ENCODE data around the gene EVI2A. TPM values are rescaled to one million over a fixed set of nuclear protein-coding genes. Genes with fewer than 3 reads are reported as not detected.
"Not testable (repeated sequence)": the region's sequence is repeated elsewhere in the genome, so short reads cannot be mapped to it uniquely, and the experiment has no call there.

EVI2A gene, protein sequence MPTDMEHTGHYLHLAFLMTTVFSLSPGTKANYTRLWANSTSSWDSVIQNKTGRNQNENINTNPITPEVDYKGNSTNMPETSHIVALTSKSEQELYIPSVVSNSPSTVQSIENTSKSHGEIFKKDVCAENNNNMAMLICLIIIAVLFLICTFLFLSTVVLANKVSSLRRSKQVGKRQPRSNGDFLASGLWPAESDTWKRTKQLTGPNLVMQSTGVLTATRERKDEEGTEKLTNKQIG
- polyA plus RNA-seq (2012; ENCODE audit: missing spikeins) = 35.4 TPM

DNA sequence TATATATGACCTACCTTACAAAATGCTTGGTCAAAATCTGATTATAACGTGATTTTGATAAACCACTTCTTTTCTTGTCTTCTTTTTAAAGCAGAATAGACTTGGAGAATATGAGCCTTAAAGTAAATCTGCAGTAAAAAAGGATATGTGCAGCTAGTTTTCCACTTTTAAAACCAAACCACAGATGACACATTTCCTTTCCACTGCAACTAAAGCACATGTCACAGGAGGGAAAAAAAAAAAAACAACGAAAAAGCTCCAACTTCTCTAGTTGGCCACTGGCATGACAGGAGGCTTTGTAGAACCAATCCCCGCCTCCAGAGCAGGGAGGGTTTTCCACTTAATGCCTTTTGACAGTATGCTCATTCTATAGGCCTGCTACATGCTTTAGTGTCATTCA lies at the start of gene EVI2A:
TSS of gene EVI2A (minus strand) at position 142 of the 400 bp plus-strand sequence. CDS start 2,609 bp downstream, outside the sequence.
- DNase-seq (ENCODE audit: insufficient read length) (peak; percentile 13), FAIRE-seq (peak; percentile 90)
- TF ChIP-seq TAF1 (IDR thresholded peaks at IDR 0.05; ENCODE audit: borderline replicate concordance, low read depth, low read length) (no peak), POLR2A (IDR thresholded peaks at IDR 0.05; ENCODE audit: low read depth, low read length) (0 out of 2 replicates have a peak, but pooled peaks have one; percentile 31)

GRCh38 chr17:31369266-31369665 lies 47.8 kb upstream of the EVI2A start:
- FAIRE-seq (no peak), DNase-seq (ENCODE audit: insufficient read length) (no peak)
- TF ChIP-seq TAF1 (IDR thresholded peaks at IDR 0.05; ENCODE audit: borderline replicate concordance, low read depth, low read length) = no peak
- no peak for TF ChIP-seq POLR2AphosphoS5 (IDR thresholded peaks at IDR 0.05; ENCODE audit: low read depth, low read length)
- no peak for TF ChIP-seq POLR2A (IDR thresholded peaks at IDR 0.05; ENCODE audit: low read depth, low read length)

- TF ChIP-seq POLR2A (IDR thresholded peaks at IDR 0.05; ENCODE audit: low read depth, low read length) = no peak
- TF ChIP-seq POLR2AphosphoS5 (IDR thresholded peaks at IDR 0.05; ENCODE audit: low read depth, low read length) = no peak
- TF ChIP-seq TAF1 (IDR thresholded peaks at IDR 0.05; ENCODE audit: borderline replicate concordance, low read depth, low read length) = no peak
- FAIRE-seq = no peak
- no peak for DNase-seq (ENCODE audit: insufficient read length)
Observed at GRCh38 chr17:31366088-31366487, 44.7 kb upstream of the EVI2A start.

DNA sequence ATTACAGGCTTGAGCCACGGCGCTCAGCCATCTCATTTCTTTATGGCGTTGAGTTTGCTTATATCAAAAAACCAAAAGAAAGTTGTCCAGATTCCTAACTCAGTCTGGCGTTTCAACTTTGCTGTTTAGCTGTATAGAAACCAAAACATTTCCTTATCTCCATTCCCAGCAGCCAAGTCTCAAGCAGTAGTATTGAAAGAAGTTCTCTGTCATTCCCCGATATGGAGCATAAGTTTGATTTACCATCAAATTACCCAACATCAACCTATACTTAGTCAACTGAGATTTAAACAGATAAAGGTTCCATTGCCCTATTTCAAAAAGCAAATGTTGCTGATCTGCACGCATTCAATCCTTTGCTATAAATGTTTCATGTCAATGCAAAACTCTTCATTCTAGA lies 42.6 kb upstream of the EVI2A start:
- TF ChIP-seq POLR2A (IDR thresholded peaks at IDR 0.05; ENCODE audit: low read depth, low read length) = no peak
- TF ChIP-seq TAF1 (IDR thresholded peaks at IDR 0.05; ENCODE audit: borderline replicate concordance, low read depth, low read length) = no peak
- no peak for TF ChIP-seq POLR2AphosphoS5 (IDR thresholded peaks at IDR 0.05; ENCODE audit: low read depth, low read length)
- FAIRE-seq (no peak), DNase-seq (ENCODE audit: insufficient read length) (no peak)

DNA sequence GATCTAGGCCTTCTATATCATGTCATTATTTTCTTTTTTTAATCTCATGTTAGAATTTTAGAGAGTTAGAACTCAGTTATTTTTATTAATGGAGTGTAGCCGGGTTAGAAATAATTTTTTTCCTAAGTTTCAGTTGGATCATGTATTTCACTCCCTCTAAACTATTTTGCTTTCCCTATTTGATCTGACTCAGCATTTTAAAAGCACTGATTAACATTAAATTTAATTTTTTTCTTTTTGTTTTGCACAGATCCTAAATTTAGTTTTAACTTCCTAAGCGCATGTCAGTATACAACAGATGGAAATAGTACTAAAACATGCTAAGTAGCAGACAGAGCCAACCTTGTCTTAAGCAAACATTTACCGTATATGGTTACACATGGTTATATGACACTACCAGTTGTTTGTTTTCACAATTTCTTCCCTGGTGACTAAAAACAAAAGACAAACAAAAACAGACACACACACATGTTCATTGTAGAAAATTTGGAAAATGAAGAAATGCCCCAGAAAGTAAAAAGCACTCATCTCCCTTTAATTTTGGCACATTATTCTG lies 36.5 kb upstream of the EVI2A start:
- DNase-seq (ENCODE audit: insufficient read length) (no peak), FAIRE-seq (peak; percentile 27)
- TF ChIP-seq POLR2AphosphoS5 (IDR thresholded peaks at IDR 0.05; ENCODE audit: low read depth, low read length) = no peak
- no peak for TF ChIP-seq TAF1 (IDR thresholded peaks at IDR 0.05; ENCODE audit: borderline replicate concordance, low read depth, low read length)
- no peak for TF ChIP-seq POLR2A (IDR thresholded peaks at IDR 0.05; ENCODE audit: low read depth, low read length)

- no peak for TF ChIP-seq POLR2A (IDR thresholded peaks at IDR 0.05; ENCODE audit: low read depth, low read length)
- no peak for TF ChIP-seq POLR2AphosphoS5 (IDR thresholded peaks at IDR 0.05; ENCODE audit: low read depth, low read length)
- no peak for TF ChIP-seq TAF1 (IDR thresholded peaks at IDR 0.05; ENCODE audit: borderline replicate concordance, low read depth, low read length)
- no peak for DNase-seq (ENCODE audit: insufficient read length)
- FAIRE-seq = no peak
Observed at GRCh38 chr17:31357091-31357490, 35.7 kb upstream of the EVI2A start.

GRCh38 chr17:31355935-31356334 lies 34.5 kb upstream of the EVI2A start:
- no peak for FAIRE-seq
- TF ChIP-seq TAF1 (IDR thresholded peaks at IDR 0.05; ENCODE audit: borderline replicate concordance, low read depth, low read length) = no peak
- TF ChIP-seq POLR2AphosphoS5 (IDR thresholded peaks at IDR 0.05; ENCODE audit: low read depth, low read length) = no peak
- no peak for TF ChIP-seq POLR2A (IDR thresholded peaks at IDR 0.05; ENCODE audit: low read depth, low read length)
- DNase-seq (ENCODE audit: insufficient read length) = no peak

DNA sequence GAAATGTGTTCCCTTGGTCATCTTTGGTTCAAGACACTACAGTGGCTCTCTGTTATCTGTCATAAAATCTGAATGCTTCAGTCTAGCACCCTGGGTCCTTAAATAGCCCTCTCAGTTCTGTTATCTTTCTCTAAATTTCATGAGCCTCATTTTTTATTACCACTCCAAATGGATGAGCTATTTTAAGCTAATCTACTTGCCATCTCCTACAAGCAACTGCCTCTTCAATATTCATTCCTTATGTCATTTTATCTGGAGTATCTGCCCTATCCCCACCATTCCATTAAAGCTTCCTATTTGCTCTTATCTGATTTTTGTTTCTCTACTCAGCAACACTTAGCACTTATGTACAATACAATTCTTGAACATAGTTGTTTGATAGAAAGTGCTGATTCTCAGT lies 28.0 kb upstream of the EVI2A start:
- FAIRE-seq = no peak
- no peak for DNase-seq (ENCODE audit: insufficient read length)
- TF ChIP-seq POLR2A (IDR thresholded peaks at IDR 0.05; ENCODE audit: low read depth, low read length) (no peak), TAF1 (IDR thresholded peaks at IDR 0.05; ENCODE audit: borderline replicate concordance, low read depth, low read length) (no peak), POLR2AphosphoS5 (IDR thresholded peaks at IDR 0.05; ENCODE audit: low read depth, low read length) (no peak)

DNA sequence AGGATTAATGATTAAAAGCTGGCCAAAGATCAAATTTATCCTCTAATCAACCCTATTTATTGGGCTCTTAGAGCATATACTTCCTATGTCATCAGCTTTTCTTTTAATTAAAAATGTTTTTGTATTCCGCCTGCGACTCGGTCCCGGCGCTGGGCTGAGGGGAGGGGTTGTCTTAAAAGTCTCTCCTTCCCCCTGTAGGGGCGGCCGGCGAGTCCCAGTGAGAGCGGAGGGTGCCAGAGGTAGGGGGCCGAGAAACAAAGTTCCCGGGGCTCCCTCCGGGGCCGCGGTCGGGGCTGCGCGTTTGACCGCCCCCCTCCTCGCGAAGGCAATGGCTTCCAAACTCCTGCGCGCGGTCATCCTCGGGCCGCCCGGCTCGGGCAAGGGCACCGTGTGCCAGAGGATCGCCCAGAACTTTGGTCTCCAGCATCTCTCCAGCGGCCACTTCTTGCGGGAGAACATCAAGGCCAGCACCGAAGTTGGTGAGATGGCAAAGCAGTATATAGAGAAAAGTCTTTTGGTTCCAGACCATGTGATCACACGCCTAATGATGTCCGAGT lies 23.8 kb upstream of the EVI2A start:
- FAIRE-seq; DNase-seq (ENCODE audit: insufficient read length): not testable (repeated sequence)

GRCh38 chr17:31339906-31340661 lies 18.7 kb upstream of the EVI2A start:
- FAIRE-seq (peak; percentile 40), DNase-seq (ENCODE audit: insufficient read length) (no peak)
- TF ChIP-seq TAF1 (IDR thresholded peaks at IDR 0.05; ENCODE audit: borderline replicate concordance, low read depth, low read length) = no peak
- TF ChIP-seq POLR2A (IDR thresholded peaks at IDR 0.05; ENCODE audit: low read depth, low read length) = no peak
- TF ChIP-seq POLR2AphosphoS5 (IDR thresholded peaks at IDR 0.05; ENCODE audit: low read depth, low read length) = no peak

- DNase-seq (ENCODE audit: insufficient read length) = no peak
- TF ChIP-seq POLR2AphosphoS5 (IDR thresholded peaks at IDR 0.05; ENCODE audit: low read depth, low read length) (no peak), POLR2A (IDR thresholded peaks at IDR 0.05; ENCODE audit: low read depth, low read length) (no peak), TAF1 (IDR thresholded peaks at IDR 0.05; ENCODE audit: borderline replicate concordance, low read depth, low read length) (no peak)
- no peak for FAIRE-seq
Observed at GRCh38 chr17:31329221-31329620, 7.8 kb upstream of the EVI2A start.

DNA sequence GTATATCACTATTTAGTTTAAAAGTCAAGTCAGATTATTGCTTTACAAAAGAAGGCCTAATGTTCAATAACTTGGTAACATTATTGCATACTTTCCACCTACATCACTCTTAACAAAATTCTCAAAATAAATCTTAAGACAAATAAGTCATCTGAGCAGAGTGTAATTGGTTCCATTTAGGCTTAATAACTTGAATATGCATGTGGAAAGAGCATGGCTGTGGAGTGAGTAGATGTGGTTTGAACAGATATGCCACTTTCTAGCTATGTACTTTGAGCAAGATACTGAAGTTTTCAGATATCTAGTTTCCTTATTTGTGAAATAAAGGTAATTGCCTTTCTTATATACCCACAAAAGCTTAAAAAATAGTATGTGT lies 6.7 kb upstream of the EVI2A start:
- no peak for DNase-seq (ENCODE audit: insufficient read length)
- no peak for TF ChIP-seq POLR2A (IDR thresholded peaks at IDR 0.05; ENCODE audit: low read depth, low read length)
- no peak for TF ChIP-seq TAF1 (IDR thresholded peaks at IDR 0.05; ENCODE audit: borderline replicate concordance, low read depth, low read length)
- no peak for TF ChIP-seq POLR2AphosphoS5 (IDR thresholded peaks at IDR 0.05; ENCODE audit: low read depth, low read length)
- FAIRE-seq = no peak
